NT2/D1 (cell line): Measurements from ENCODE around the gene KLF3.

Experiments
- YY1 ChIP-seq: IDR thresholded peaks from 2 replicates; pipeline ENCODE4 v1.6.1; 2011; ENCODE audit not compliant: insufficient read length, insufficient read depth
- ZNF274 ChIP-seq: IDR thresholded peaks from 2 replicates; pipeline ENCODE4 v1.6.1; 2011; ENCODE audit warnings: mild to moderate bottlenecking, low read depth, low read length

- TF ChIP-seq YY1 (no peak), ZNF274 (no peak)
Observed at GRCh38 chr4:38644201-38644600, 19.8 kb upstream of the KLF3 start.
